HG02938 (cell line): ENCODE measurements around the gene LRP1B.
"Not testable (repeated sequence)": the region's sequence is repeated elsewhere in the genome, so short reads cannot be mapped to it uniquely, and the experiment has no call there.

Source experiments
- ATAC-seq: cut with Tn5 transposase; IDR thresholded peaks from one replicate; pipeline ENCODE4 v1.9.1; 2021; ENCODE audit warnings: mild to moderate bottlenecking, moderate library complexity; ENCODE audit not compliant: unreplicated experiment

The LRP1B gene

DNA sequence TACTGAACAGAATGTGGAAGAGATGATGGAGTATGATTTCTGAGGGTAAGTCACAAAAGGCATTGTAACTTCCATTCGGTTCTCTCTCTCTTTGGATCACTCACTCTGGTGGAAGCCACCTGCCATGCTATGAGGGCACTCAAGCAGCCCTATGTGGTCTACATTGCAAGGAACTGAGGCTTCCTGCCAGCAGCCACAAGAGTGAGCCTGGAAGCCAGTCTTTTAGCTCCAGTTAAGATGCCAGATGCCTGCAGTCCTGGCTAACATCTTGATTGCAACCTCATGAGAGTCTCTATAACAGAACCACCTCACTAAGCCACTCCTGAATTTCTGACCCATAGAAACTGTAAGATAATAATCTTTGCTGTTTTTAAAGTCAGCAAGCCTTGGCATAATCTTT, 935.7 kb downstream of the LRP1B start:
- no peak for ATAC-seq

DNA sequence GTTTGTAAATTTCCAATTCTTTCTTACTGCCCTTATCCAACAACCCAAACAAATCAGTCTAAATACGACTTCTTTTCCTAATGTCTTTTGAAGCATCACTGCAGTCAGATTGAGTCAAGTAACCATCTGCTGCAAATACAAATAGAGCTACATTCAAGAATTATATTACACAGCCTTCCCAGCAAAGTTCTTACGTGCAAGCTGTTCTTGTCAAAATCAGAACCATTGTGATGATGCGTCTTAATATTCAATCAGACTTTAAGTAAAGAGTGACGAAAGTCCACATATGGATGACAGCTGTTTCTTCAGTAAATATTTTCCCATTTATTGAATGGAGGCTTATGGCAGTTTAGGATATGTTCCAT, 943.8 kb downstream of the LRP1B start:
- ATAC-seq = no peak

GRCh38 chr2:141186413-141187074, 944.3 kb downstream of the LRP1B start:
- ATAC-seq = no peak

- ATAC-seq = no peak
Measured at GRCh38 chr2:141182246-141182645, 948.6 kb downstream of the LRP1B start.

GRCh38 chr2:141169117-141169516, 961.7 kb downstream of the LRP1B start:
- ATAC-seq = not testable (repeated sequence)

DNA sequence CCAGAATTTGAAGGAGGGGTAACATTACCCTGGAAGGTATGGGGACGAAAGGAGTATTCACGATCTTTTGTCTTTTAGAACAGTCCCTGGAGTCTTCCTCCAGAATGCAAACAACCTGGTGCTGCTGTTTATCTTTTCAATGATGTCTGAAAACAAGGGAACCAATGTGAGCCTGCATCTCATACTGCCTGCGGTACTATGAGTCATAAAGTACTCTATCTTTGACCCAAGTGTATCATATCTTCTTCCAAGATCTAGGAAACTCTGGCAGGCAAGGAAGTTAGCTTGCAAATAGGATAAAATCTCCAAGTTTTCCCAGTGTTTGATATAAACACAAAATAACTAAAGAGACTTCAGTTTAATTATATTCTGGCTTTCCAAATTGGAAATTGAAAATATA, 968.5 kb downstream of the LRP1B start:
- no peak for ATAC-seq

DNA sequence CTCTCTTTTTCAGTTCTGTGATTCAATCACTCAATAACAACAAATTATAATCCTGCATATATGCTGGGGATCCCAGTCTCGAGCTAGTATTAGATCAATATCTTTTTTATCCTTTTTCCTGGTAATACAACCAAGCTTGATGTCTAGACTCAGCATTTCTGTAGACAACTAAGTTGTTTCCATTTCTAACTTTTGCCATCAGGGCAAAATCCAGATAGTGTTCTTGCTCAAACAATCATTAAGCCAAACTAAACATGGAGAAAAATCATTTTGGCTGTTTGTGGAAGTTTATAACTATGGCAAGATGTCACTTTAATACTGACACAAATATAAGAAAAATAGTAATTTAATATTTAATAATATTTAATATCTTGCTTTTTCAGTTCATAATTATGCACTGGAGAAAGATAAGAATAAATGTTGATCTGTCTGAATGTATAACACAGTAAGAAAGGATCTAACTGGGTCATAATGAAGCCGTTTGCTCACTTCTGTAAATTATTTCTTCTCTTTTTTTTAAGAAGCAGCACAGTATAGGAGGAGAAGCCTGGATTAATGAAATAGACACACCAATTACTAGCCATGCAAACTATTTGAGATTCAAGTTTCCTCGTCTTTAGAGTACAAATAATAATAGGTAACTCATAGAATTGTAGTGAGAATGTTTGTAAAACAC, 979.1 kb downstream of the LRP1B start:
- no peak for ATAC-seq

DNA sequence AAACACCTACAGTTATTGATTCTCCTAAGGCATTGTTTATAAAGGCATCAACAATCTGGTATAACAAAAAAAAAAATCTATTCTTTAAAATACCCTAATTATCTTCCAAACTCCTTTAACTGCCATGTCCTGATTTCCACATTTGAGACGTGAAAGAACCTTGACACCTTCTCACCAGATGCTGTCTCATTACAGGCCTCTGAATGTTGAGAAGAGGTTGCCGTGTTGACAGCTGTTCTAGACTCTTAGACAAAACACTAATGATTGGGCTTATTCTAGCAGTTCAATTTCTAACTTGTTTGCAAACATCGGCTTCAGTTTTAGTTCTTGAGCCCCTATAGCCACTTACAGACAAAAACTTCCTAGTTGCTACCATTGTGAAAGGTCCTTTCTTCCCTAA, 988.8 kb downstream of the LRP1B start:
- no peak for ATAC-seq

GRCh38 chr2:141137122-141137693, 993.6 kb downstream of the LRP1B start:
- no peak for ATAC-seq

DNA sequence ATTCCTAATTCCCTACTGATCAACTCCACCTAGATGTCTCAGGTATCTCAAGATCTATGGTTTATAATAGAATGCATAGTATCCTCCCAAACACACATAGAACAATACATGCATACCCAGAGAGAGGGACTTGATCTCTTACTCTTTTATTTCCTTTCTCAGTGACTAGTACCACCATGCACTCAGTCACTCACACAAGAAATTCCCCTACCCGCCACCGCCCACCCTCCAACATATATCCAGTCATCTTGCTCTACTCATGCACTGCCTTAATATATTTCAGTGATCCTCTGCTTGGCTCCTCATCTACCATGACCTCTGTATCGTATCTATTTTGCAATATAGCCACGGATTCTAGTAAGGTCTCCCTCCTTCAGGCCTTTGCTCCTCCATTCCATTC, 996.9 kb downstream of the LRP1B start:
- ATAC-seq = no peak

GRCh38 chr2:141125432-141125831, 1005.4 kb downstream of the LRP1B start:
- ATAC-seq = no peak

GRCh38 chr2:141118836-141119235, 1012.0 kb downstream of the LRP1B start:
- ATAC-seq = no peak

DNA sequence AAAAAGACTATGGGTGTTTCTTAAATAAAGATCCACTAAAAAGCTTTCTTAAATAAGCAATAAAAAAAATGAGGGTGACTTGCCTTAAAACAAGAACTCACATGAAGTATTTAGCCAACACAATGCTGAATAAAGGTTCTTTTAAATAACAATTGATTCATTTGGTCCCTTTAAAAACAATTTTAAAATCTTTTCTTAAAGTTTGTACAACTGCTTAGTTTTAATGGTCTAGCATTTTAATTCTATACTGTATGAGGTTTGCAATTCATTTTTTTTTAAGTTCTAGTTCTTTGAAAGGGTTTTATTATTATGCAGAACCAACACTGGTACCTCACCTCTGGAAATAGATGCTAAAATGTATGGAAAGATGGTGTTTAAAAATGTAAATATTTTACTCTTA, 1017.5 kb downstream of the LRP1B start:
- ATAC-seq = no peak

GRCh38 chr2:141109633-141110032, 1021.2 kb downstream of the LRP1B start:
- no peak for ATAC-seq

GRCh38 chr2:141105763-141106162, 1025.1 kb downstream of the LRP1B start:
- ATAC-seq = no peak

- ATAC-seq = no peak
Measured at GRCh38 chr2:141103216-141103615, 1027.6 kb downstream of the LRP1B start.

DNA sequence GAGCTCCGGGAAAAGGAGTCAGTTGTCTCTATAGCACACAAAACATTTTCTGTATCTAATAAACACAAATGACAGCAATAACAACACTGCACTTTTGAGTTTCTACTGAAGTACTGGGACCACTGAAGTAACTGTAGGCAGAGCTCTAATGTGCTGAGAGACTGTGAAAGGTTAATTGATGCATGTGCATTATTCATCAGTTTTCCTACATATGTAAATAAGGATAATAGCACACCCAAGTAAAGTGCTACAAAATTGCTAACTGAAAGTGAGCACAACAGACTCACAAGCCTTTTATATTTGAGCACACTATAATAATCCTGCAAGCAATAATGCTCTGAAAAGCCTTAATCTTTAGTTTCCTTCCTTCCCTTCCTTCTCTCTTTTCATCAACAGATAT, 1051.6 kb downstream of the LRP1B start:
- no peak for ATAC-seq

- no peak for ATAC-seq
Measured at GRCh38 chr2:141075753-141076152, 1055.1 kb downstream of the LRP1B start.

DNA sequence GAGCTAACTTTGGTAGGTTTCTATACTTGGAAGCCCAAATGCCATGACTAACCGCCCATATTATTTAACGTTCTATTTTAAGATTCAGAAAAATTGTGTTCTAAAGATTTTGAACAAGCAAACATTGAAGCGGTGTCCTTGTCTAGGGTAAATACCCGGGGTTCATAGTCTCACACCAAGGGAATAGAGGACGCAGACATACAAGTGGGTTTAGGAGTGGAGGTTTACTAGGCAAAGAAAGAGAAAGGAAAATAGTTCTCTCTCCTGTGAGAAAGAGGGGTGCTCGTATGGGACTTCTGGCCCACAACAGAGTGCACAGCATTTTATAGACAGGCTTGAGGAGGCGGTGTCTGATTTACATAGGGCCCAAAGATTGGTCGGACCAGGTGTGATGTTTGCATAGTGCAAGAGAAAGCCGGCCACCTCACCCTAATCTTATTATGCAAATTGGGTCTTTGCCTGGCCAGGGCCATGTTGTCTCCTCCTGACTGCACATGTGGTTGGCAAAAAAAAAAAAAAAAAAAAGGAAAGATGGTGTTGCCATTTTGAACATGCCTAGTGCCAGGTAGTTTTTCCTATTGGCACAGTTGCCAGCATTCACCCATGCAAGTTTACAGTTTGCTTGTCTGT, 1062.6 kb downstream of the LRP1B start:
- no peak for ATAC-seq

- ATAC-seq = no peak
Measured at GRCh38 chr2:141065042-141065441, 1065.8 kb downstream of the LRP1B start.

DNA sequence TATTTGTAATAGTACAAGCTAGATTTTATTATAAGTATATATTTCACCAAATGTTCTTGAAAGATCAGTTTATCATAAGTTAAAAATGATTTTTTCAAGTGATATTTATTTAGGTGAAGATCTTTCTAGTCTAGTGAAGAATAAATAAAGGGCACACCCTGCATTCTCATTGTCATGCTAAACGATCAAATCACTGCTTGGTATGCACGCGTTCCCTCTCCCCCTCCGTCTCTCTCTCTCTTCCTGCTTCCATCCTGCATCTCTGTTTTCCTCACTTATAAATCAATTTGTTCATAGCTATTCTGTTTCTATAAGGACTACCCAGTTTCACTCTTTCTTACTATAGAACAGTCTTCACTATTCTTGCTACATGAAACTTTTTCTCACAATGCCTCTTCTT, 1067.4 kb downstream of the LRP1B start:
- ATAC-seq = no peak

DNA sequence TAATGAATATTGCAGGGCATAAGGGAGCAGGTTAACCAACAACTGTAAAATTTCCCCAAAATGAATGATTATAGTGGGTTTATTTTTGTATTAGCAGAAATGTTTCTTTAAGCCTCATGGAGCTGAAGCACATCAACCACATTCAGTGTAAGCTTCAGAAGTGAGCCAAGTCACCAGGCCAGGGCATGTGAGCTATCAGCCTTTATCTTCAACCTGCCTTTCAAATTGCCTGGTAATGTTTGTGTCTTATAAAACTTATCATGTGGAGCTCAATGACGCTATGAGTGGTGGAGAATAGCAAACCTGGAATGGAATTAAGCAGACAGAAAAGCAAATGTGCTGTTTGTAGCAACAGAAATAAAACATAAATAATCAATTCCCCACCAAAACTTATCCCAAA, 1068.4 kb downstream of the LRP1B start:
- no peak for ATAC-seq
